Skeletal muscle tissue (tissue), 4 donors: ENCODE data around the gene LDLRAD2. TPM values are rescaled to one million over a fixed set of nuclear protein-coding genes. Genes with fewer than 3 reads are reported as not detected.

Source experiments
- H3K27ac ChIP-seq: one replicate; pipeline ENCODE4 v1.7.0; 2013; ENCODE audit warnings: mild to moderate bottlenecking, low read depth, low read length, inconsistent platforms
- H3K27me3 ChIP-seq, 3 donors: one replicate each; pipeline ENCODE4 v1.7.0; 2013; ENCODE audit warnings: low read length in 3 of 3; ENCODE audit not compliant: control insufficient read depth in 3 of 3, insufficient read depth in 3 of 3
- H3K36me3 ChIP-seq, 3 donors: one replicate each; pipeline ENCODE4 v1.7.0; 2013; ENCODE audit warnings: low read length in 3 of 3; ENCODE audit not compliant: control insufficient read depth in 3 of 3, insufficient read depth in 3 of 3
- H3K4me1 ChIP-seq, 3 donors: one replicate each; pipeline ENCODE4 v1.7.0; 2013; ENCODE audit warnings: low read length in 3 of 3, mild to moderate bottlenecking in 3 of 3; ENCODE audit not compliant: control insufficient read depth in 3 of 3, insufficient read depth in 3 of 3
- H3K4me3 ChIP-seq, 3 donors: one replicate each; pipeline ENCODE4 v1.7.0; 2013; ENCODE audit warnings: low read length in 3 of 3
- H3K9ac ChIP-seq, 3 donors: one replicate each; pipeline ENCODE4 v1.7.0; 2013; ENCODE audit warnings: low read length in 3 of 3, mild to moderate bottlenecking in 3 of 3, moderate library complexity in 2 of 3, low read depth in 1 of 3
- H3K9me3 ChIP-seq, 3 donors: one replicate each; pipeline ENCODE4 v1.7.0; 2013; ENCODE audit warnings: low read length in 3 of 3; ENCODE audit not compliant: control insufficient read depth in 3 of 3
- total RNA-seq: library from RNA; depleted of rRNA; stranded (reverse); fragments of >200 nt; gene quantifications from one replicate; pipeline ENCODE4 v1.2.3, GENCODE V29; 2014
- donor health status: Osteomylitis.

The LDLRAD2 gene
- total RNA-seq, 1 donor from 2014 or later = 0.52 TPM

DNA sequence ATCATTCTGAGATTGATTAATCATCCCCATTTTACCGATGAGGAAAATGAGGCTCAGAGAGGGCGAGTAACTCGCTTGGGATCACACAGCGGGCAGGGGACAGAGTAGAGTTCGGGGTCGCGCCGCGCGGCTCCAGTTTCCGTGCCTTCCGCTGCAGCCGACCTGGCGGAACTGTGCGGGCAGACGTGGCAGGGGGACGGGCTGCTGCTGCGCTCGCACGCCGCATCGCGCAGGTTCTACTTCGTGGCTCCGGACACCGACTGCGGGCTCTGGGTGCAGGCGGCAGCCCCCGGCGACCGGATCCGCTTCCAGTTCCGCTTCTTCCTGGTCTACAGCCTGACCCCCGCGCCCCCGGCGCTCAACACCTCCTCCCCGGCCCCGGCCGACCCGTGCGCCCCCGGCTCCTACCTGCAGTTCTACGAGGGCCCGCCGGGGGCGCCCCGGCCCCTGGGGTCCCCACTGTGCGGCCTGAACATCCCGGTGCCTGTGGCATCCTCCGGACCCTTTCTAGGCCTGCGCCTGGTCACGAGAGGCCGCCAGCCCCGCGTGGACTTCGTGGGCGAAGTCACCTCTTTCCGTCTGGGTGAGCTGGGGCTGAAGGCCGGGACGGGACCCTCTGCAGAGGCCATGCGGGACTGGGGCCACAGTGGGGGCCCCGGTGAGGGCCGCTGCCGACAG lies 2.3 kb downstream of the LDLRAD2 start:
- Histone ChIP-seq H3K9ac (no peak overlapping the region), H3K36me3 (no peaks in the 10 kb centered on the region), H3K27ac (no peak overlapping the region), H3K9me3 (no peaks in the 10 kb centered on the region), H3K4me3 (no peak overlapping the region), H3K4me1 (peaks cover 0 to 5% (median 3%) of the 10 kb centered on the region in 3 donors), H3K27me3 (peaks cover 0 to 18% (median 16%) of the 10 kb centered on the region in 3 donors)

DNA sequence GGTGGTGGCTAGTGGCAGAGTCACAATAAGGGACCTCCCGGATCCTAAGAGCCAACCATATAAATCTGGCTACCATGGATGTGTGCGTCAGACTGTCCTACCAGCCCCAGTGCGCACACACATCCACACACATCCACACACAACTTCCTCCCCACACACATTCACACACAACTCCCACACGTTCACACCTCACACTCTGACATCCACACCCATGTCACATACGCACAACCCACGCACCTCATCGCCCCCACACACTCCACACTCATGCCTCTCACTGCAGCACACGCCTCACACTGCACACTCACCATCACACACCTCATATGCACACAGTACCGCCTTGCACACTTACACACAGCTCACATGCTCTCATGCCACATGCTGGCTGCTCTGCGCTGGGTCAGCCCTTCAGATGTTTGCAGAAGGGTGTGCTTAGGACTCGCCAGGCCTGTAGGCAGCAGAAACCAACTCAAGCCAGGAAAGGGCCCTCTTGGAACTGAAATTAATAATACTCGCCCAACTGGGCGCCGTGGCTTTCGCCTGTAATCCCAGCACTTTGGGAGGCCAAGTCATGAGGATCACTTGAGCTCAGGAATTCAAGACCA lies 3.0 kb downstream of the LDLRAD2 start:
- Histone ChIP-seq H3K36me3 (no peaks in the 10 kb centered on the region), H3K9me3 (no peaks in the 10 kb centered on the region), H3K4me3 (no peak overlapping the region), H3K9ac (no peak overlapping the region), H3K27ac (no peak overlapping the region), H3K27me3 (peaks cover 0 to 18% (median 16%) of the 10 kb centered on the region in 3 donors), H3K4me1 (peaks cover 0 to 5% (median 3%) of the 10 kb centered on the region in 3 donors)

DNA sequence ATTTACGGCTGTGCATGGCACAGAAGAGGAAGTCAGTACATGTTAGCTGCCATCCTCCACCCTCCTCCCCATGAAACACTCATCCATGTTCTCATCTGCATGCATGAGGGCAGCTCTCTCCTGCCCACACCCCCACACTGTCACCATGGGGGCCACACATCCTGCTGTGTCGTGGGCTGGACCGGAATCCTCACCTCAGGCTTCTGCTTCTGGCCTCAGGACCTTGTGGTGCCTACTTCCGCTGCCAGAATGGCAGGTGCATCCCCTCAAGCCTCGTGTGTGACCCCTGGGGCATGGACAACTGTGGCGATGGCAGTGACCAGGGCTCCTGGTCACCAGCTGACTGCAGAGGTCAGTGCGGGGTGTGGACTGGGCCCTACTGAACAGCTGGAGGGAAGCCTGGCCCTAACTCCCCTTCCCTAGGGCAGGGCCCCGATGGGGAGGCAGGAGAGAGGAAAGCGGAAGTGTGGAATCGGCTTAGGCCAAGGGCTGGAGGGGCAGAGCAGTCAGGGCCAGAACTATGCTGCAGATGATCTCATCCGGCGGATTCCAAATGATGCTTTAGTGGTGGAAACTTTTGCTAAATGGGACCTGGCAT lies 3.8 kb downstream of the LDLRAD2 start:
- Histone ChIP-seq H3K36me3 (no peaks in the 10 kb centered on the region), H3K4me3 (no peak overlapping the region), H3K4me1 (peaks cover 0 to 5% (median 3%) of the 10 kb centered on the region in 3 donors), H3K27me3 (peaks cover 0 to 18% (median 16%) of the 10 kb centered on the region in 3 donors), H3K27ac (no peak overlapping the region), H3K9me3 (no peaks in the 10 kb centered on the region), H3K9ac (no peak overlapping the region)

DNA sequence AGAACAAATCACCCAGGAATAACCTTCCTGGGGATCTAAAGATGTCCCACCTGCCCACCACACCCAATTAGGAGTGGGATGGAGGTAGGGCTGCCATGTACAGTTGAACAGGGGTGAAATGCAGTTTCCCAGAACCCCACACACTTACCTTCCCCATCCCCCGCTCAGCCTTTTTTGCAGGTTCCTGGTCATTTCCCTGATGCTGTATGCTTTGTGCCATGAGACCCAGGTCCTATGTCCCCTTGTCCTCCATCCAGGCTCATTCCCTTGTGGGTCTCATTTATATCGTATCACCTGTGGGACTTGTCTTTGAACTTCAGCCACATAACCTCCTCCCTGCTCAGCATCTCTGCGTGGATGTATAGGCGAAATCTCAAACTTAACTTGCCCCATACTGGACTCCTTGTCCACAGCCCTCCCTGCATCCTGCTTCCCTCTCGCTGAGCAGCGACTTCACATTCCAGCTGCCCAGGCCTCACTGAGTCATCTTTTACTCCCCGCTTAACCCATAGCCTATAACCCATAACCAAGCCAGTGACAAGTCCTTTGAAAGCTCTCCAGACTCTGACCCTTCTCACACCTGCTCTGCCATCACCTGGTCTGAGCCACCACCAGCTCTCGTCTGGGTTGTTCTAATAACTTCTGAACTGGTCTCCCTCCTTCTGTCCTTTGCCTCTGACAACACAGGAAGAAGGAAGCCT lies 4.7 kb downstream of the LDLRAD2 start:
- Histone ChIP-seq H3K4me1 (peaks cover 0 to 5% (median 3%) of the 10 kb centered on the region in 3 donors), H3K36me3 (peaks cover 0 to 6% (median 5%) of the 10 kb centered on the region in 3 donors), H3K4me3 (no peak overlapping the region), H3K27me3 (peaks cover 0 to 18% (median 16%) of the 10 kb centered on the region in 3 donors), H3K9ac (no peak overlapping the region), H3K9me3 (no peaks in the 10 kb centered on the region), H3K27ac (no peak overlapping the region)

DNA sequence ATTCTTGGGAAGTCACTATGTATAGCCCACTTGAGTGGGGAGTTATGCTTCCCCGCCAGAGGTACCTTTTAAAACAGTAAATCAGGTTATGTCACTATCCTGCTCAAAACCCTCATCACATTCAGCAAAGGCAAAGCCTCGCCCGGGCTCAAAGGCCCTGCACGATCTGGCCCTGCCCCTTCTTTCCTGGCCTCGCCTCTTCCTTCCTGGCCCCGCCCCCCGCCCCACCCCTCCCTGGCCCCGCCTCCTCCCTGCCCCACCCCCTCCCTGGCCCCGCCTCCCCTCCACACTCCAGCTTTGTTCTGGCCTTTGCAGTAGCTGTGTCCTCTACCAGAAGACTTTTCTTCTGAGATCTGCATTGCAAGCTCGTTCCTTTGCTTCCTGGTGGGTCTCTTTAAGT lies 6.6 kb downstream of the LDLRAD2 start:
- Histone ChIP-seq H3K4me1 (peaks cover 0 to 2% (median 0%) of the 10 kb centered on the region in 3 donors), H3K27me3 (peaks cover 0 to 14% (median 7%) of the 10 kb centered on the region in 3 donors), H3K4me3 (no peak overlapping the region), H3K9ac (no peak overlapping the region), H3K9me3 (no peaks in the 10 kb centered on the region), H3K27ac (no peak overlapping the region), H3K36me3 (peaks cover 5 to 14% (median 7%) of the 10 kb centered on the region in 3 donors)

DNA sequence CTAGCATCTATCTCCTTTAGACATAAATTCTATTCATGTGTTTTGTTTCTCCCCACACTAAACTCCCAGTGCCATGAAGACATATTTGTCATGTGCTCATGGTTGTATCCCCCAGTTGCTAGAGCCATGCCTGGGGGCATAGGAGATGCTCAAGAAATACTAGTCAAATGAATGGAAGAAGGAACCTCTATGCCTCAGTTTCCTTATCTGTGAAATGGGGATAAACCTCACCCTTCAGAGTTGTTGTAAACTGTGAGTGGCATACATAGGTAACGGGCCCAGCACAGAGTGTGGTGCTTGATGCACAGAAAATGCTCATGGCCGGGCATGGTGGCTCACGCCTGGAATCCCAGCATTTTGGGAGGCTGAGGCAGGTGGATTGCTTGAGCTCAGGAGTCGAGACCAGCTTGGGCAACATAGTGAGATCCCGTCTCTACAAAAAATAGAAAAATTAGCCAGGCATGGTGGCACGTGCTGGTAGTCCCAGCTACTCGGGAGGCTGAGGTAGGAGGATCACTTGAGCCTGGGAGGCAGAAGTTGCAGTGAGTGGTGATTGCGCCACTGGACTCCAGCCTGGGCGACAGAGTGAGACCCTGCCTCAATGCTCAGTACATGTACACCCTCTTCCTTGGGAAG lies 8.7 kb downstream of the LDLRAD2 start:
- H3K9me3 ChIP-seq = no peaks in the 10 kb centered on the region

DNA sequence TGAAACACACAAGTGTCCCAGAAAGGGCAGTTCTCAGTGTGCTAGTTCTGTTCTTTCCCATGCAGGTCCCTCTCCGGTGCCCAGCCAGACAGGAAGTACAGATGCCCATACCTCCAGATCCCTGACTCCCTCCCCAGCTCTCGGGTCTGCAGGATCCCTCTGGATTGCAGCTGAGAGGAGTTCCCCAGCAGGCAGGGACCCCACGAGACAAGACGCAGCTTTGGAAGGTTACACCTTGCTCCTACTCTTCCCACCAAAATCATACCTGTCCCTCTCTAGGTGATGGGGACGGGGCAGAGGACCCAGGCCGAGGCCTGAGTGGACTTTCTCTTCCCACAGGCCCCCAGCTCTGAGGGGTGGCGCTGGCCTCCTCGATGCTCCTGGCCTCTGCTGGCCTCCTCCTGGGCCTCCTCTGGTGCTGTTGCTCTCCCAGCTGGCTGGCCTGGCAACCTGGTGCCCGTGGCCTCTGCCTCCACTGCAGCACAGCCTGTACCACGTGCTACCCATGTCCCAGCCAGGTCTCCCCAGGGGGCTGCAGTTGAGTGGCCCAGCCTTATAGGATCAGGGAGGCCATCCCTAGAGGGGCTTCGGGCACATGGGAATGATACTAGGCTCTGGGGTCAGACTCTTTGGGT lies 9.4 kb downstream of the LDLRAD2 start:
- peaks cover 15 to 30% (median 26%) of the 10 kb centered on the region in 3 donors for H3K36me3 ChIP-seq
- H3K4me1 ChIP-seq = peaks cover 0 to 4% (median 0%) of the 10 kb centered on the region in 3 donors
- H3K27ac ChIP-seq = no peak overlapping the region
- no peaks in the 10 kb centered on the region for H3K9me3 ChIP-seq
- no peaks in the 10 kb centered on the region for H3K27me3 ChIP-seq
- no peak overlapping the region for H3K9ac ChIP-seq
- no peak overlapping the region for H3K4me3 ChIP-seq

More for the DNA sequence above, 8.7 kb downstream of the LDLRAD2 start:
- peaks cover 15 to 28% (median 23%) of the 10 kb centered on the region in 3 donors for H3K36me3 ChIP-seq
- H3K27ac ChIP-seq = no peak overlapping the region
- no peak overlapping the region for H3K9ac ChIP-seq
- no peaks in the 10 kb centered on the region for H3K27me3 ChIP-seq
- no peak overlapping the region for H3K4me3 ChIP-seq
- H3K4me1 ChIP-seq = peaks cover 0 to 4% (median 0%) of the 10 kb centered on the region in 3 donors

DNA sequence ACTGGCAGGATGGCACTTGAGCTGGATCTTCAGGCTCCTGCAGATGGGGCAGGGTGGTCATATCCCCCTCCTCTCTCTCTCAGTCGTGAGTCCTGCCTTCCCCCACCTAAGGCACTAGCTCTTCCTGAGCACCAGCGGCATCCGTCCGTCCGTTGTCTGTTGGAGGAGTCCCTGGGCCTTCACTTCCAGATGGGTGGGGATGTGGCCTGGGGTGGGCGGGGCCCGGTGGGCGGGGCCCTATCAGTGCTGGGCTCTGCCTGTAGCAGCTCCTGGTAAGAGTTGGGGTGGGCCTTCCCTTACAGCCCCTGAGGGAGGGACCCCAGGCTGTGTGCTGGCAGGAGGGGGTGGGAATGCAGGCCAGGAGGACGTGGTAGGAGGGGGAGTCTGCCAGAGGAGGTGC lies 10.3 kb downstream of the LDLRAD2 start:
- peaks cover 0 to 4% (median 0%) of the 10 kb centered on the region in 3 donors for H3K4me1 ChIP-seq
- H3K27ac ChIP-seq = no peak overlapping the region
- peaks cover 17 to 35% (median 30%) of the 10 kb centered on the region in 3 donors for H3K36me3 ChIP-seq
- no peak overlapping the region for H3K9ac ChIP-seq
- no peaks in the 10 kb centered on the region for H3K27me3 ChIP-seq
- H3K4me3 ChIP-seq = no peak overlapping the region
- no peaks in the 10 kb centered on the region for H3K9me3 ChIP-seq
